ENCODE measurements around the gene FMN1. TPM values are rescaled to one million over a fixed set of nuclear protein-coding genes. Genes with fewer than 3 reads are reported as not detected.

FMN1 gene
- total and polyA plus RNA-seq, 7 donors: 0.21 to 20.0 (median 2.5) TPM

GRCh38 chr15:32965897-32966296, 228.6 kb downstream of the FMN1 start:
- no peak for DNase-seq
- intact Hi-C loops (cut with DNase I): loop anchor here in 1 of 2 donors (10.0 kb wide), 1 partner anchor 81 kb away; no protein-coding TSS in a partner anchor

DNA sequence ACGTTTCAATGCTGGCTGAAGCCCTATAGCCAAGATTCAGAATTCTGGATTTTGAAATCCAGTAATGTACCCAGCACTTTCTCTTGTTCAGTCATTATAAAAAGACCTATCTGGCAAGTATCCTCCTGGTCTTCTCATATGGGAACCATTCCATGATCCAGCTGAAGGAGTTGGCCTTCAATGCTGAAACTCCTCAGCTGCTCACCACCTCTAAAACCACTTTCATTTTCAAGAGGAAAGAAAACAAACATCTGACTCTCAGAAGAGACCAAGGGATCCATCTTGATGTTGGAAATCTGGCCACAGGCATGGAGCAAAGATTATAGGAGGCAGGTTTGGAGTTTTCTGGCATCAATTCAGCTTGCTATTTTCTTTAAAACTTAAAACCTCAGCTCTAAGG, 235.4 kb downstream of the FMN1 start:
- H3K36me3 ChIP-seq (ENCODE audit: insufficient read depth in 1 of 2, low read depth in 1 of 2): no peaks in the 10 kb centered on the region
- intact Hi-C loops (cut with DNase I): no loop called here
- no peak overlapping the region for H3K4me3 ChIP-seq
- no peak for DNase-seq
- no peaks in the 10 kb centered on the region for H3K9me3 ChIP-seq
- no peaks in the 10 kb centered on the region for H3K27me3 ChIP-seq (ENCODE audit: insufficient read depth in 3 of 3, low read length in 2 of 3)
- no peak overlapping the region for H3K27ac ChIP-seq
- TF ChIP-seq, protein P1, sequence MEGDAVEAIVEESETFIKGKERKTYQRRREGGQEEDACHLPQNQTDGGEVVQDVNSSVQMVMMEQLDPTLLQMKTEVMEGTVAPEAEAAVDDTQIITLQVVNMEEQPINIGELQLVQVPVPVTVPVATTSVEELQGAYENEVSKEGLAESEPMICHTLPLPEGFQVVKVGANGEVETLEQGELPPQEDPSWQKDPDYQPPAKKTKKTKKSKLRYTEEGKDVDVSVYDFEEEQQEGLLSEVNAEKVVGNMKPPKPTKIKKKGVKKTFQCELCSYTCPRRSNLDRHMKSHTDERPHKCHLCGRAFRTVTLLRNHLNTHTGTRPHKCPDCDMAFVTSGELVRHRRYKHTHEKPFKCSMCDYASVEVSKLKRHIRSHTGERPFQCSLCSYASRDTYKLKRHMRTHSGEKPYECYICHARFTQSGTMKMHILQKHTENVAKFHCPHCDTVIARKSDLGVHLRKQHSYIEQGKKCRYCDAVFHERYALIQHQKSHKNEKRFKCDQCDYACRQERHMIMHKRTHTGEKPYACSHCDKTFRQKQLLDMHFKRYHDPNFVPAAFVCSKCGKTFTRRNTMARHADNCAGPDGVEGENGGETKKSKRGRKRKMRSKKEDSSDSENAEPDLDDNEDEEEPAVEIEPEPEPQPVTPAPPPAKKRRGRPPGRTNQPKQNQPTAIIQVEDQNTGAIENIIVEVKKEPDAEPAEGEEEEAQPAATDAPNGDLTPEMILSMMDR (IDR thresholded peaks at IDR 0.05): no peak
- H3K4me1 ChIP-seq: no peaks in the 10 kb centered on the region
- ATAC-seq: no peak
- WGBS, 3 donors: 22 to 36% (median 31%) methylated on average over 1 of the region's 1 CpG

More at GRCh38 chr15:32965897-32966296, 228.6 kb downstream of the FMN1 start:
- Histone ChIP-seq H3K36me3 (ENCODE audit: insufficient read depth in 1 of 2, low read depth in 1 of 2) (no peaks in the 10 kb centered on the region), H3K4me3 (no peak overlapping the region), H3K4me1 (no peaks in the 10 kb centered on the region), H3K9me3 (no peaks in the 10 kb centered on the region), H3K27me3 (ENCODE audit: insufficient read depth in 3 of 3, low read length in 2 of 3) (no peaks in the 10 kb centered on the region), H3K27ac (no peak overlapping the region)
- ATAC-seq: no peak
- TF ChIP-seq, protein P1 (IDR thresholded peaks at IDR 0.05): no peak
- 63 to 75% (median 74%) methylated on average over 6 of the region's 6 CpGs for WGBS, 3 donors

DNA sequence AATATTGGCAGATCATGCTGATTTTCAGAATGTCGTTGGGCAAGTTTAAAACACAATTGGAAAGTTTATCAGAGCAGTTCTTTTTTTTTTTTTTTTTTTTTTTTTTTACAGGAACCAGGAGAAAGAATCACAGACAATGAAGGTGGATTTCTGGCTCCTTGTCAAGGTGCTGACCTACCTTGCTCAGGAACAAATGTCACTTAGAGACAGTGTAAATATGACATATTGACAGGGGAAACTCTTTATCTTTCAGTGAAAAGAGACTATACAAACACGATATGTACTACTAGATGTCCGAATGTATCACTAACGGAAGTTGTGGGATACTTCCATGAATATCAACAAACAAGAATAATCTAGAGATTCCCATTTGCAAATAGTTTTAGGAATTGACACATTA, 237.3 kb downstream of the FMN1 start:
- Histone ChIP-seq H3K27ac (no peak overlapping the region), H3K9me3 (no peaks in the 10 kb centered on the region), H3K27me3 (ENCODE audit: insufficient read depth in 3 of 3, low read length in 2 of 3) (no peaks in the 10 kb centered on the region), H3K4me3 (no peak overlapping the region), H3K4me1 (no peaks in the 10 kb centered on the region), H3K36me3 (ENCODE audit: insufficient read depth in 1 of 2, low read depth in 1 of 2) (no peaks in the 10 kb centered on the region)
- DNase-seq: no peak
- no peak for ATAC-seq
- intact Hi-C loops (cut with DNase I): no loop called here
- TF ChIP-seq, protein P1 (IDR thresholded peaks at IDR 0.05): no peak
- 78 to 82% (median 81%) methylated on average over 4 of the region's 4 CpGs for WGBS, 3 donors

- H3K27ac ChIP-seq: no peak overlapping the region
- TF ChIP-seq, protein P1 (IDR thresholded peaks at IDR 0.05): no peak
These were observed 237.8 kb downstream of the FMN1 start for GRCh38 chr15:32956711-32957110.

GRCh38 chr15:32956006-32956405, 238.5 kb downstream of the FMN1 start:
- H3K9me3 ChIP-seq: no peaks in the 10 kb centered on the region
- H3K4me3 ChIP-seq: no peak overlapping the region
- DNase-seq (no peak), ATAC-seq (peak in 3 of 4 donors; percentile 54 to 65 (median 58))
- H3K27me3 ChIP-seq (ENCODE audit: insufficient read depth in 3 of 3, low read length in 2 of 3): no peaks in the 10 kb centered on the region
- no peak overlapping the region for H3K27ac ChIP-seq
- no peaks in the 10 kb centered on the region for H3K4me1 ChIP-seq
- 17 to 26% (median 23%) methylated on average over 1 of the region's 1 CpG for WGBS, 3 donors
- TF ChIP-seq, protein P1 (IDR thresholded peaks at IDR 0.05): peak; percentile 42
- intact Hi-C loops (cut with DNase I): no loop called here
- no peaks in the 10 kb centered on the region for H3K36me3 ChIP-seq (ENCODE audit: insufficient read depth in 1 of 2, low read depth in 1 of 2)

More at GRCh38 chr15:32956711-32957110, 237.8 kb downstream of the FMN1 start:
- H3K9me3 ChIP-seq: no peaks in the 10 kb centered on the region
- H3K4me1 ChIP-seq: no peaks in the 10 kb centered on the region
- H3K4me3 ChIP-seq: no peak overlapping the region
- intact Hi-C loops (cut with DNase I): no loop called here
- WGBS, 3 donors: 73 to 85% (median 83%) methylated on average over 2 of the region's 2 CpGs
- DNase-seq (no peak), ATAC-seq (no peak)
- no peaks in the 10 kb centered on the region for H3K27me3 ChIP-seq (ENCODE audit: insufficient read depth in 3 of 3, low read length in 2 of 3)
- no peaks in the 10 kb centered on the region for H3K36me3 ChIP-seq (ENCODE audit: insufficient read depth in 1 of 2, low read depth in 1 of 2)

All from psoas muscle (tissue), 8 donors.